ENCODE results near the gene SRRT.
A peak's percentile ranks its signal among the peaks of the same experiment; 100 is the strongest.

Gene SRRT

GRCh38 chr7:100887516-100888290 lies 12.8 kb downstream of the SRRT start:
- H3K4me3 ChIP-seq (replicated peaks; ENCODE audit: low read depth, low read length): no peak overlapping the region
- TF ChIP-seq, protein P1, sequence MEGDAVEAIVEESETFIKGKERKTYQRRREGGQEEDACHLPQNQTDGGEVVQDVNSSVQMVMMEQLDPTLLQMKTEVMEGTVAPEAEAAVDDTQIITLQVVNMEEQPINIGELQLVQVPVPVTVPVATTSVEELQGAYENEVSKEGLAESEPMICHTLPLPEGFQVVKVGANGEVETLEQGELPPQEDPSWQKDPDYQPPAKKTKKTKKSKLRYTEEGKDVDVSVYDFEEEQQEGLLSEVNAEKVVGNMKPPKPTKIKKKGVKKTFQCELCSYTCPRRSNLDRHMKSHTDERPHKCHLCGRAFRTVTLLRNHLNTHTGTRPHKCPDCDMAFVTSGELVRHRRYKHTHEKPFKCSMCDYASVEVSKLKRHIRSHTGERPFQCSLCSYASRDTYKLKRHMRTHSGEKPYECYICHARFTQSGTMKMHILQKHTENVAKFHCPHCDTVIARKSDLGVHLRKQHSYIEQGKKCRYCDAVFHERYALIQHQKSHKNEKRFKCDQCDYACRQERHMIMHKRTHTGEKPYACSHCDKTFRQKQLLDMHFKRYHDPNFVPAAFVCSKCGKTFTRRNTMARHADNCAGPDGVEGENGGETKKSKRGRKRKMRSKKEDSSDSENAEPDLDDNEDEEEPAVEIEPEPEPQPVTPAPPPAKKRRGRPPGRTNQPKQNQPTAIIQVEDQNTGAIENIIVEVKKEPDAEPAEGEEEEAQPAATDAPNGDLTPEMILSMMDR (IDR thresholded peaks at IDR 0.05; ENCODE audit: low read length, missing control alignments): no peak
- DNase-seq (ENCODE audit: low read depth): no peak

DNA sequence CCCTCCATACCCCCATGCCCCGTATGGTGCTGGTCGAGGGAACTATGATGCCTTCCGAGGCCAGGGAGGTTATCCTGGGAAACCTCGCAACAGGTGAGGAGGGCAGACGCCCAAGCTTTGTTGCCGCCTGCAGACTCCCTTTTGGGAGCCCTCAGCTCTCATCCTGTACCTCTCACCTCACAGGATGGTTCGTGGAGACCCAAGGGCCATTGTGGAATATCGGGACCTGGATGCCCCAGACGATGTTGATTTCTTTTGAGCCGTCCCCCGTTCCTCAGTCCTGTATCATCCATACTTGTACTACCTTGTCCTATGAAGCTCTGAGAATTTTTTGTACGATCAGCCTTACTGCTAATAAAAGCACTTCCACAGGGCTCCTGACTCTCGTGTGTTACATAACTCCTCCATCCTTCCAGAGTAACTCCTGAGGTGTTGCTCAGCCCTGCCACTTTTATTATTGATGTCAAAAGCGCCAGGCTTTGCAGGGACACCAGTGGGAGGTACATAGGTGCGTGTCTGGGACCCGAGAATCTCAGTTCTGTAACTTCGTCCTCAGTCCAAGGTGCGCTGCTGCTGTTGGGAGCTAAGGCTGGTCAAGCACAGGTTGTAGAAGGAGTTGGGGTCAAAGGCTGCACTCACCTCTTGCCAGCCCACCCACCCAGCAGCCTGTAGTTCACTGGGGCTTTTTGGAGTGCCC lies 13.5 kb downstream of the SRRT start:
- TF ChIP-seq, protein P1 (IDR thresholded peaks at IDR 0.05; ENCODE audit: low read length, missing control alignments): no peak
- H3K4me3 ChIP-seq (replicated peaks; ENCODE audit: low read depth, low read length): peak overlapping the region; percentile 65
- no peak for DNase-seq (ENCODE audit: low read depth)

DNA sequence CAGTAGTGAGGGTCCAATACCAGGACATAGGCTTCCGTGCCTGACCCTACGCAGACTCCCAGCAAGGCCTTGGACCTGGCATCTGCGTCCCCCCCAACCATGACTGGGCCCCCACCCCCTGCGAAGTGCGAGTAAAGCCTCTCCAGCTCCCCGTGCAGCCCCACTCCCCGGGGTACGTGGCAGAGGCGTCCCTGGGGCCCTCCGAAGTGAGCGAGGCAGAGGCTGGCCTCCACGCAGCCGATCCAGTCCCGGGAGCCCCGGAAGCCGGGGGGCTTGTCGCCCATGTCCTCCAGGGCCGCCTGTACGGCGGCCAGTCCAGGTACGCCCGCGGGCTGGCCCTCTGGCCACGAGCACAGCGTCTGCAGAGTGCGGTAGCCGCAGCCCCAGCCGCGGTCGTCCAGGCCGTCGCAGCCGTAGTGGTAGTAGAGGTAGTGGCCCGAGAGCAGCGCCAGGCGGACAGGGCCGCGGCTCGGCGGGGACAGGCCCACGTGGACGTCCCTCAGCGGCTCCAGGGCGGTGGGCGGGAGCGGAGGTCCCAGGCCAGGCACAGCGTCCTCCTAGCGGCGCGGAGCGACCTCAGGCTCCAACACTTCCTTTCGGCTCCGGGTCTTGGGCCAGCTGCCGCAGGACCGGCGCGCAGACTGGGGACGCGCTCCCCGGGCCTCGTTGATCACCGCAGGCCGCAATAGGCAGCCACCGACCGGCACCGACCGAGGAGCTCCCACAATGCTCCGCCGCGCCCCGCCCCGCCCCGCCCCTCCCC lies 14.3 kb downstream of the SRRT start, which contains the start of gene UFSP1:
Gene UFSP1 (minus strand): TSS at position 728 of the 763 bp plus-strand sequence. CDS start 444 bp downstream, at position 284.
- H3K4me3 ChIP-seq (replicated peaks; ENCODE audit: low read depth, low read length): peak within 1 kb of the TSS; percentile 65
- TF ChIP-seq, protein P1 (IDR thresholded peaks at IDR 0.05; ENCODE audit: low read length, missing control alignments): no peak
- DNase-seq (ENCODE audit: low read depth): no peak

GRCh38 chr7:100890653-100891567 lies 16.0 kb downstream of the SRRT start:
- TF ChIP-seq, protein P1 (IDR thresholded peaks at IDR 0.05; ENCODE audit: low read length, missing control alignments): no peak
- no peak for DNase-seq (ENCODE audit: low read depth)

DNA sequence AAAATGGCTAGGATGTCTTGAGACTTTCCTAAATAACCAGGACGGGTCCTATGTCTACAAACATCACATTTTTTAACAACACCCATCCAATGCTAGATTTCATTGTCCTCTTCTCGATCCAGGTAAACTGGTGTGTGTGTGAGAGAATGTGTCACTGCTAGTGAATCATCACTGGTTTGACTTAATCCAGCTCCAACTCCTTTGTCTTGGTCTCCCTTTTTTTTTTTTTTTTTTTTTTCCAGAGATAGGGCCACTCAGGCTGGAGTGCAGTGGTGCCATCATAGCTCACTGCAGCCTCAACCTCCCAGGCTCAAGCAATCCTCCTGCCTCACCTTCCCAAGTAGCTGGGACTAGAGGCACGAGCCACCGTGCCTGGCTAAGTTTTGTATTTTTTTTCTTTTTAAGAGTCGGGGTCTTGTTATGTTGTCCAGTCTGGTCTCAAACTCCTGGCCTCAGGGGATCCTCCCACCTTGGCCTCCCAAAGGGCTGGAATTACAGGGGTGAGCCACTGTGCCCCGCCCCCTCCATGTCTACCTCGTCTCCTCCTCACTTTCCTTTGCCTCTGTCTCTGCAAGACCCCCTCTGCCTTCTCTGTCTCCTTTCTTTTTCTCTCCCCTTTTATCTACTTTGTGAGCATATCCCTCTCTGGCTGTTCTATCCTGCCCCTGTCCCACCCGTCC lies 16.8 kb downstream of the SRRT start:
- no peak overlapping the region for H3K4me3 ChIP-seq (replicated peaks; ENCODE audit: low read depth, low read length)
- TF ChIP-seq, protein P1 (IDR thresholded peaks at IDR 0.05; ENCODE audit: low read length, missing control alignments): no peak
- no peak for DNase-seq (ENCODE audit: low read depth)

More at GRCh38 chr7:100890653-100891567, 16.0 kb downstream of the SRRT start:
- peak overlapping the region; percentile 56 for H3K4me3 ChIP-seq (replicated peaks; ENCODE audit: low read depth, low read length)

Measured in fibroblast of pulmonary artery (primary cell).